ENCODE measurements around the gene SPTSSB. TPM values are rescaled to one million over a fixed set of nuclear protein-coding genes. Genes with fewer than 3 reads are reported as not detected.

SPTSSB gene, protein sequence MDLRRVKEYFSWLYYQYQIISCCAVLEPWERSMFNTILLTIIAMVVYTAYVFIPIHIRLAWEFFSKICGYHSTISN
- 1 to 10 TPM in 2 of 4 donors, under 1 TPM in 1, not detected in 1; under 0.01 to 1.5 (median 1.0) TPM for total RNA-seq

DNA sequence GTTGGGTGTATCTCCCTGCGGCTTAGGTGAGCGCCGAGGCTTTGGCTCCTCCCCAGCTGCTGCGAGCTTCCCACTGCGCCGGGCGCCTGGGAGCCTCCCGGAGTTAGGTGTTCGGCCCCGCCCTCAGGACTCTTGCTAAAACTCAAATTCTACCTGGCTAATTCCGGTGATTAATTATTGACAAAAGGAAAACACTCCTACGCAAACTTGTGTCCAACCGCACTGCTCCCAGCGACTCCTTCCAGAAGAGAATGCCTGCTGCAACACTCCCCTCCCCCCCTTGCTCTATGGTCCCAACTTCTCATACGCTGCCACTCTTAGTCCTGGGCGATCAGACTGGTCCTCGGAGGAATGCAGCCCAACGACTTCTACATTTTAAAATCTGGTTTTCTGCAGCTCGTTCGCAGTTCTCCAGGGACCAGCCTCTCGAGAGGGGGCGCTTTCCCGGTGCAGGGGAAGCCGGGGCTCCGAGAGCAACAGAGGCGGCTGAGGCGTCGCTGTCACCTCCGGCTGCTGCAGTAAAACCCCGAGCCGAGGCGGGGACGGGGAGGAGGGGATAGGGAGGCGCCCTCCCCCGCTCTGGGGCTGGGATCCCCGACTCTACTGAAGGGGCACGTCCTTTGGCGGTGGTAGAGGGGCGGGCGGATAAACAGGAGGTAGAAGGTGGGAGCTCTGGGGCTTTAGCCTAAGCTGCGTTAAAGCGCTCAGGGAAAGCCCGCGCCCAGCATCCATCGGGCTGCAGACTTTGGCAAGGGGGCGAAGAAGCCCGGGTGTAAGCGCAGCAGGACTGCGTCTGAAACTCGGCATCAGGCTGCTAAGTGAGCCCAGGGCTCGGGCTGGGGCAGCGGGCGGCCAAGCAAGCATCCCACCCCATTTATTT is at the start of gene SPTSSB:
TSS of gene SPTSSB (minus strand) at position 77 of the 880 bp plus-strand sequence. CDS start 25,194 bp downstream, outside the sequence.
- Histone ChIP-seq H3K4me1 (peaks cover 3 to 5% of the 10 kb centered on the region in 2 donors), H3K27me3 (no peaks in the 10 kb centered on the region), H3K4me3 (peak within 1 kb of the TSS; percentile 38 to 51), H3K36me3 (no peaks in the 10 kb centered on the region), H3K27ac (no peak within 1 kb of the TSS), H3K9me3 (no peaks in the 10 kb centered on the region)
- TF ChIP-seq, protein P1, sequence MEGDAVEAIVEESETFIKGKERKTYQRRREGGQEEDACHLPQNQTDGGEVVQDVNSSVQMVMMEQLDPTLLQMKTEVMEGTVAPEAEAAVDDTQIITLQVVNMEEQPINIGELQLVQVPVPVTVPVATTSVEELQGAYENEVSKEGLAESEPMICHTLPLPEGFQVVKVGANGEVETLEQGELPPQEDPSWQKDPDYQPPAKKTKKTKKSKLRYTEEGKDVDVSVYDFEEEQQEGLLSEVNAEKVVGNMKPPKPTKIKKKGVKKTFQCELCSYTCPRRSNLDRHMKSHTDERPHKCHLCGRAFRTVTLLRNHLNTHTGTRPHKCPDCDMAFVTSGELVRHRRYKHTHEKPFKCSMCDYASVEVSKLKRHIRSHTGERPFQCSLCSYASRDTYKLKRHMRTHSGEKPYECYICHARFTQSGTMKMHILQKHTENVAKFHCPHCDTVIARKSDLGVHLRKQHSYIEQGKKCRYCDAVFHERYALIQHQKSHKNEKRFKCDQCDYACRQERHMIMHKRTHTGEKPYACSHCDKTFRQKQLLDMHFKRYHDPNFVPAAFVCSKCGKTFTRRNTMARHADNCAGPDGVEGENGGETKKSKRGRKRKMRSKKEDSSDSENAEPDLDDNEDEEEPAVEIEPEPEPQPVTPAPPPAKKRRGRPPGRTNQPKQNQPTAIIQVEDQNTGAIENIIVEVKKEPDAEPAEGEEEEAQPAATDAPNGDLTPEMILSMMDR (IDR thresholded peaks at IDR 0.05), result no peak
- TF ChIP-seq POLR2A (IDR thresholded peaks at IDR 0.05), result no peak
- intact Hi-C loops (cut with DNase I; ENCODE audit: low total_unique reads), result no loop called here
- no peak for DNase-seq

DNA sequence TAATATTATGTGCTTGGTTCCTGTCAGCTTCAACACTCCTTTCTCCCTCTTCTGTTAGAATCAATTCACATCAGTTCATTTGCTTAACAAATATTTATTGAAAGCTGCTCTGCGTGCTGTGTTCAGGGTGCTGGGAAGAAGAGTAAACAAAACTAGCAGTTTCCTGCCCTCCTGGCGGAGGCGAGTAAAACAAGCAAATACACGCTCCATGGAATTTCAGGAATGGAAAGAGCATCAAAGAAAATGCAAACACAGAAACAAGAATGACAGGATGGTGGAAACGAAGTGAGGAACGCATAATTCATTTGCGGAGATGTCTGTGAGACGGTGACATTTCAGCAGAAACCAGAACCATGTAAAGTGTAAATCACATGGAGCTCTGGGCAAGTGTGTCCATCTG is 49.4 kb upstream of the SPTSSB start:
- Histone ChIP-seq H3K27ac (no peak overlapping the region), H3K36me3 (no peaks in the 10 kb centered on the region), H3K9me3 (no peaks in the 10 kb centered on the region), H3K4me1 (no peaks in the 10 kb centered on the region), H3K4me3 (no peak overlapping the region), H3K27me3 (no peaks in the 10 kb centered on the region)
- TF ChIP-seq, protein P1 (IDR thresholded peaks at IDR 0.05), result no peak
- TF ChIP-seq POLR2A (IDR thresholded peaks at IDR 0.05), result no peak
- intact Hi-C loops (cut with DNase I; ENCODE audit: low total_unique reads), result no loop called here
- no peak for DNase-seq

DNA sequence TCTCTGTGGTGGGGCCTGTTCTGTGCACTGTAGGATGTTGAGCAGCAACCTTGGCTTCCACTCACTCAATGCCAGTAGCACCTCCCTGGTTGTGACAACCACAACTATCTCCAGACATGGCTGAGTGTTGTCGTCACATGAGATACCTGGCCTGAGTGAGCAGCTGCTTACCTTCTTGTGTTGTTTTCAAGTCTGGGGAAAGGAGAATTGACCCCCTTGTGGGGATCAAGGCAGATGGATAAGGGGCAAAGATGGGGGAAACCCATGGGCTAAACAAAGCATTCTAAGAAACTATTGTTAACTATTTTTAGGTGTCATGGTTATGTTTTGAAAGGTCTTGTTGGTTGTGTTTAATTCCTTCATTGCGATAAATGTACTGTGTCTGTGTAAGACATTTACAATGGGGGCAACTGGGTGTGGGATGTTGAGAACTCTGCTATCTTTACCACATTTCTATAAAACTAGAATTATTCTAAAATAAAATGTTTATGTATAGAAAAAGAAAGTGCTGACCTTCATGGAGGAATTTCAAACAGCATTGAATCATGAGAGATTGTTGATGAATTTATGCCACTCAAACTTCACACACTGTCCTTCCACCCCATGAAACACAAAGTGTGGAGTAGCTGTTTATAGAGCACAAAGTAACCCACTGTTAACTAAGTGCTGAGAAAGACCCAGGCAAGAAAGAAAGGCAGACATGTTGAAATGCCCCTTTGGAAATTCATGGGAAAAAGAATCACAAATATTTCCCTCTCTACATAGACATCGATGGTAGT is 48.4 kb upstream of the SPTSSB start:
- intact Hi-C loops (cut with DNase I; ENCODE audit: low total_unique reads), result no loop called here
- no peak for DNase-seq
- no peaks in the 10 kb centered on the region for H3K9me3 ChIP-seq
- no peak for TF ChIP-seq POLR2A (IDR thresholded peaks at IDR 0.05)
- TF ChIP-seq, protein P1 (IDR thresholded peaks at IDR 0.05), result no peak
- no peaks in the 10 kb centered on the region for H3K36me3 ChIP-seq
- no peak overlapping the region for H3K27ac ChIP-seq
- no peak overlapping the region for H3K4me3 ChIP-seq
- H3K27me3 ChIP-seq, result no peaks in the 10 kb centered on the region
- no peaks in the 10 kb centered on the region for H3K4me1 ChIP-seq

DNA sequence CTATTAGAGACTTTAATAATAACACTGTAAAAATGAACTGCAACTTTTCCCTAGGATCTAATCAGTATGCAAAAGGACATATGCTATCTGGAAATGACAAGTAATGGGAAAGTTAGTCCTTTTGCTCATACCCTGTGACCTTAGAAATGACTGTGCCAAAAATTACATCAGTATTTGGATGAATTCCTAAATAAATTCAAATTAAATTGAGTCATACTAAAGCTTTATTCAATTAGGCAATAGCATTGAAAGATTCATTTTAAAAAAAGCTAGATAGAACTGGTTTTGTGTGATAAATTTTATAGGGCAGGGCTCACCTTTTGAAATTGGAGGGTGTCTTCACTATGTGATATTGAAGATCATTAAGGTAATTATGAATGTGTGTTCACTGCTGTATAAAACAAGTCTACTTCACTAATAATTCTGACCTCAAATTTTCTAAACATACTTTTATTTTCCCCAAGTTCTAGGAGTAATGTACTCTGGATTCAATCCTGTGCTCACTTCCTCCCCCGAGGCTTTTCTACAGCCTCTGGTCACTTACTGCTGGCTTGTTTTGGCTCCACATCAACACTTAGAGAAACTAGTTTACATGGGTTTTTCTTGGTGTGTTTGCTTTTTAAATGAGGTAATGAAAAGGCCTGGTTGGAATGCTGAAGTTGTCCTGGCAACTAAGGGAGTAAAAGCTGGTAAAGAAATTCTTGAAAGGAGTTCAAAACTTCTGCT is 44.4 kb upstream of the SPTSSB start:
- H3K9me3 ChIP-seq, result no peaks in the 10 kb centered on the region
- no peaks in the 10 kb centered on the region for H3K36me3 ChIP-seq
- H3K27ac ChIP-seq, result peak overlapping the region; percentile 72 to 73
- H3K4me3 ChIP-seq, result no peak overlapping the region
- H3K27me3 ChIP-seq, result no peaks in the 10 kb centered on the region
- TF ChIP-seq, protein P1 (IDR thresholded peaks at IDR 0.05), result no peak
- no peak for TF ChIP-seq POLR2A (IDR thresholded peaks at IDR 0.05)
- no peak for DNase-seq
- intact Hi-C loops (cut with DNase I; ENCODE audit: low total_unique reads), result no loop called here
- no peaks in the 10 kb centered on the region for H3K4me1 ChIP-seq
